Superior temporal gyrus (tissue), 1 donor: ENCODE results near the gene USP22.
"Not testable (repeated sequence)": the region's sequence is repeated elsewhere in the genome, so short reads cannot be mapped to it uniquely, and the experiment has no call there.

ENCODE experiments used
- DNase-seq: peaks from one replicate; pipeline ENCODE4 v3.0.0-alpha.2; 2016; ENCODE audit errors: extremely low spot score

Gene USP22

GRCh38 chr17:21042458-21043295 lies at the start of gene USP22:
Gene USP22 (minus strand): TSS chr17:21043011. CDS start chr17:21042835, 176 bp downstream.
- DNase-seq, result peak; percentile 42

GRCh38 chr17:21090902-21091618 lies 48.2 kb upstream of the USP22 start:
- DNase-seq, result peak; percentile 36

- no peak for DNase-seq
These were observed 47.4 kb upstream of the USP22 start for GRCh38 chr17:21089933-21090901.

DNA sequence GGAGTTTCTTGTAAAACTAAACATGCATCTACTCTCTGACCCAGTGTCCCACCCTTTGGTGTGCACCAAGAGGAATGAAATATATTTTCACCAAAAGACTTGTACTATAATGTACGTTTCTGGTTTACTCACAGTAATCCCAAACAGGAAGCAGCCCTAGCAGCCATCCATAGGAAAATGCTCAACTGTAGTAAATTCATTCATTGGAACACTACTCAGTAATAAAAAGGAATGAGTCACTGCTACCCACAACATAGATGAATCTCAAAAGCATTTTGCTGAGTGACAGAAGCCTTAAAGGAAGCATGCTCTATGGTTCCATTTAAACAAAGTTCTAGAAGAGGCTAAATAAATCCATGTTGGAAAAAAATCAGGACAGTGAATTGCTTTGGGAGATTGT lies 46.3 kb upstream of the USP22 start:
- no peak for DNase-seq

DNA sequence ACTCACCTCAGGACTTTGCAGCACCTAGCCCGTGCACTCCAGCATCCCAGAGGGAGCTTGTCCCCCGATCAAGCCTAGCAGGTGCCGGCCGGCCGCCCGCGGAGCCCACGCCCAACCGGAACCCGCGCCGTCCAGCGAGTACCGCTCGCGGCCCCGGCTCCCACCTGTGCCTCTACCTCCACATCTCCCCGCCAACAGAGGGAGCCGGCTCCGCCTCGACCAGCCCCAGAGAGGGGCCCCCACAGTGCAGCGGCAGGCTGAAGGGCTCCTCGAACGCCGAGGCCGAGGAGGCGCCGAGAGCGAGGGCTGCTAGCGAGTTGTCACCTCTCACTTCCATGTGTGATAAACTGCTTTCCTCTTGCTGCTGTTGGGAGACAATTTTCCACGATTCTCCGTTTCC lies 42.9 kb upstream of the USP22 start:
- DNase-seq, result no peak

DNA sequence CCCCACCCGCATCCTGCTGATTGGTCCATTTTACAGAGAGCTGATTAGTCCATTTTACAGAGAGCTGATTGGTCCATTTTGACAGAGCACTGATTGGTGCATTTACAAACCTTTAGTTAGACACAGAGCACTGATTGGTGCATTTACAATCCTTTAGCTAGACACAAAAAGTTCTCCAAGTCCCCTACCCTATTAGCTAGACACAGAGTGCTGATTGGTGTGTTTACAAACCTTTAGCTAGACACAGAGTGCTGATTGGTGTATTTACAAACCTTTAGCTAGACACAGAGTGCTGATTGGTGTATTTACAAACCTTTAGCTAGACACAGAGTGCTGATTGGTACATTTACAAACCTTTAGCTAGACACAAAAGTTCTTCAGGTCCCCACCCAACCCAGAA lies 42.5 kb upstream of the USP22 start:
- not testable (repeated sequence) for DNase-seq

DNA sequence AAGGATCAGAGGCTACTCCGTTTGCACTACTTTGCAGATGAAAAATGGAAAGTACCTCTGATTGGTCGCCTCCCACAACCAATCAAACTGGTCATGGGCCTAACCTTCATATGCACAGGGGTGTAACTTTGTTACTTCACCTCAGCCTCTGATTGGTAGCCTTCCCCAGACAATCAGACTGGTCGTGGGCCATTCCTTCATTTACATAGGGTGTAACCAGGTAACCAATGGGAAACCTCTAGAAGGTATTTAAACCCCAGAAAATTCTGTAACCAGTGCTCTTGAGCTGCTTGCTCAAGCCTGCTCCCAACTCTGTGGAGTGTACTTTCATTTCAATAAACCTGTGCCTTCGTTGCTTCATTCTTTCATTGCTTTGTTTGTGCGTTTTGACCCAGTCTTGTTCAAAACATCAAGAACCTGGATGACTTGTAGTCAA lies 39.2 kb upstream of the USP22 start:
- DNase-seq, result no peak

GRCh38 chr17:21079196-21079595 lies 36.4 kb upstream of the USP22 start:
- DNase-seq, result no peak

- peak; percentile 24 for DNase-seq
These were observed 35.4 kb upstream of the USP22 start for GRCh38 chr17:21078016-21078780.

GRCh38 chr17:21077281-21077680 lies 34.5 kb upstream of the USP22 start:
- DNase-seq, result no peak

- DNase-seq, result no peak
These were observed 33.4 kb upstream of the USP22 start for GRCh38 chr17:21076242-21076641.

- DNase-seq, result peak; percentile 79
These were observed 32.9 kb upstream of the USP22 start for GRCh38 chr17:21075739-21076085.

- peak; percentile 49 for DNase-seq
These were observed 30.0 kb upstream of the USP22 start for GRCh38 chr17:21072745-21073197.

- DNase-seq, result no peak
These were observed 23.6 kb upstream of the USP22 start for GRCh38 chr17:21066394-21066793.

DNA sequence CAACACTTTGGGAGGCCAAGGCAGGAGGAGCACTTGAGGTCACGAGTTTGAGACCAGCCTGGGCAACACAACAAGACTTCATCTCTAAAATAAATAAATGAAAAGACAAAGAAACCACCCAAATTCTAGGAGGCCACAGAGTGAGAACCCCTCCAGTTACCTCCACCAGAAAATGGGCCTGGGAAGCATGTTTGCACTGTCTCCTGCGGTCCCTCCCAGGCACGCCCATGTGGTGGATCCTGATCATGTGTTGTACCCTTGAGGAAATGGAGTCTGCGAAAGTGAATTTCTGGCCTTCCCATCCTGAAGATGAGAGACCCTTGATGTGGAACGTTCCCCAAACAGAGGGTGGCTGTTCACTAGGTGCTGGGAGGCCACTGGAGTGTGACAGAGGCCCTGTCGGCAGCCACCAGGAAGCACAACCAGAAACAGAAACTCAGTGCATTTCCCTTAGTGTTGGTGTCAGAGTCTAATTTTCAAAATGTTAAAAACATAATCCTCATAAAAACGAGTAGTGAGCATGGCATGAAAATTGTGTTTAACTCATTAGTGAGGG lies 19.2 kb upstream of the USP22 start:
- DNase-seq, result no peak

DNA sequence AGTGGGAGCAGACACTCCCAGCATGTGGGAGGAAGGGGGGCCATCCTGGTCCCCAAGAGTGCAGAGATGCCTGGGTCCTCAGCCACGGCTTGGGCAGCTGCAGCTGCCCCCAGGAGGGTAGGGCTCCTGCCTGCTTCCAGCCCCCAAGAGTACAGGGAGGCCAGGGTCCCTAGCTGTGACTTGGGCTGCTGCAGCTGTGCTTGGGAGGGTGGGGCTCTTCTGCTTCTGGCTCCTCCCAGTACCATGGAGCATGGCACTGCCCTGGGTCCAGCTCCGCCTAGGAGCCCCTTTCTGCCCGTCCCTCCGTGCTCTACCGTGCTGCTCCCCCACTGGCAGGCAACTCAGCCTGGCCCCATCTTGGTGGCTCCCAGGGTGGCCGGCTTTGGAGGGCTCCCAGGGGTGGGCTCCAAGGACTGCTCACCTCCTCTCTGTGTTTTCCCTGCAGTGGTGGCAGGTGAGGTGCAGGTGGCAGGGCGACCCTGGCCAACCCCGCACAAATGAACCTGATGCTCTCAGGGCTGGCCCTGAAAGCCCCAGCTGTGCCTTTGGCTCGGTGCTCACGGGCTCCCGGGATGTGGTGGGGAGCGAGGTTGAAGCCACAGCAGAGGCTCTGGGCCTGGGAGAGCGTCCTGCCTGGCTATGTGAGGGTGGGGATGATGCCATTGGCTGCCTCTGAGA lies 18.5 kb upstream of the USP22 start:
- no peak for DNase-seq

GRCh38 chr17:21059761-21060160 lies 16.9 kb upstream of the USP22 start:
- DNase-seq, result no peak

DNA sequence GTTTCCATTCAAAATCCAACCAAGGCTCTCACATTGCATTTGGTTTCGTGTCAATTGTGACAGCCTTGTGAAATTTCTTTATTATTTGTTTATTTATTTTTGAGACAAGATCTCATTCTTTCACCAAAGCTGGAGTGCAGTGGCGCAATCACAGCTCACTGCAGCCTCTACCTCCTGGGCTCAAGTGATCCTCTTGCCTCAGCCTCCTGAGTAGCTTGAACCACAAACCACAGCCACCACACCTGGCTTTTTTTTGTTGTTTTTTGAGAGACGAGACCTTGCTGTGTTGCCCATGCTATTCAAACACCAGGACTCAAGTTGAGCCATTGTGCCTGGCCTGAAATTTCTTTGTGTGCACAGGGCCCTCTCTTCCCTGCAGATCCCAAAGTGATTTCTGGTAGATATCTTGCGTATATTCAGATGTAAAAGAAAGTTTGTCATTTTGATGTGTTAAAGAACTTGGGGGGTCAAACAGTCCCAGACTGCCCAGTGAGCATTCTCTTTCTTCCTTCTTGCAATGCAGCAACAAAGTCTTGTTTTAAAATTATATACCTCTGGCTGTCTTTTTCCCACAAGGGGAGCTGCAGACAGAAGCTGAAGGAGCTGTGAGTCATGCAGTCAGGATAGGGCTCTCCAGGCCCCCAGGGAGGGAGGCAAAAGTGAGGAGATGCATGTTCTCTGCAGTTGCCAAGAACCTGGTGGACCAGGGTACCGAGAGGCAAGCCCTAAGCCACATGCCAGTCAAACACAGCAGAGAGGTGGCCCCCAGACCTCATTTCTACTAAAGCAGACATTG lies 15.5 kb upstream of the USP22 start:
- DNase-seq, result no peak

GRCh38 chr17:21053056-21053455 lies 10.2 kb upstream of the USP22 start:
- not testable (repeated sequence) for DNase-seq
